Right lobe of liver (tissue), 4 donors: ENCODE results near the gene ITGA2.

Source experiments
- POLR2A ChIP-seq: fragments of 450-650 bp; IDR thresholded peaks from one replicate; pipeline ENCODE4 v1.6.1; 2017; ENCODE audit warnings: antibody characterized with exemption, mild to moderate bottlenecking
- TF ChIP-seq, protein P1 (sequence below), 4 donors: fragments of 200-600 bp in 3 of 4; fragments of 450-650 bp in 1 of 4; IDR thresholded peaks; one replicate each; pipeline versions ENCODE4 v1.5.1 to v1.8.0; 2016 to 2022; ENCODE audit warnings: antibody characterized with exemption in 4 of 4, mild to moderate bottlenecking in 2 of 4
- donor health status: DM: no; HTN: no; CAD: no.
- donor health status: DM: no; HTN: no; CAD: no.
- donor health status: DM: no; HTN: yes; CAD: no.

DNA sequence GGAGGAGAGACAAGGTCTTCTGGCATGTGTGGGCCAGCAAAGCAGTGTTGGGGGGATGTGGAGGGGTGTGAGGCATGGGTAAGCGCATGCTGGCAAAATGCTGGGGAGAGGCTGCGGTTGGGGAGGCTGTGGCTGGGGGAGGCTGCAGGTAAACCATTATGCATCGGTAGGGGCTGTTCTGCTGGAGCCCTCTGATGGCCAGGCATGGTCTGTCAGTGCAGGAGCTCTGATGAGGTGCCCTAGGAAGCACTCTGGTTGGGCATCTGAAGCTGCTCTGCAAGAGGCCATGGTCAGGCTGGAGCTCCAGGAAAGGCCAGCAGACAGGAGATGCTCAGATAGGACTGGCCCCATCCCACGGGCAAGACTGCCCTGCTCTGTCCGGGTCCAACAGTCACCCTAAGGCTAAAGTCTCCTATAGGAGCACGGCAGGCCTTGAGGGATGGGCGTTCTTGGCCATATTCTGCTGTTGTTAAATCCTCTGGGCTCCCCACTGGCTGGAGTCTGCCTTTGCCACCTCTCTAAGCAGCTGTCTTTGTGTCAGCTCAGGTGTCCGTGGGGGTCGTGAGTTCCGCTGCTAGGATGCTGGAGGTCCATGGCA, 28.7 kb downstream of the ITGA2 start:
- no peak for TF ChIP-seq POLR2A
- TF ChIP-seq, protein P1, sequence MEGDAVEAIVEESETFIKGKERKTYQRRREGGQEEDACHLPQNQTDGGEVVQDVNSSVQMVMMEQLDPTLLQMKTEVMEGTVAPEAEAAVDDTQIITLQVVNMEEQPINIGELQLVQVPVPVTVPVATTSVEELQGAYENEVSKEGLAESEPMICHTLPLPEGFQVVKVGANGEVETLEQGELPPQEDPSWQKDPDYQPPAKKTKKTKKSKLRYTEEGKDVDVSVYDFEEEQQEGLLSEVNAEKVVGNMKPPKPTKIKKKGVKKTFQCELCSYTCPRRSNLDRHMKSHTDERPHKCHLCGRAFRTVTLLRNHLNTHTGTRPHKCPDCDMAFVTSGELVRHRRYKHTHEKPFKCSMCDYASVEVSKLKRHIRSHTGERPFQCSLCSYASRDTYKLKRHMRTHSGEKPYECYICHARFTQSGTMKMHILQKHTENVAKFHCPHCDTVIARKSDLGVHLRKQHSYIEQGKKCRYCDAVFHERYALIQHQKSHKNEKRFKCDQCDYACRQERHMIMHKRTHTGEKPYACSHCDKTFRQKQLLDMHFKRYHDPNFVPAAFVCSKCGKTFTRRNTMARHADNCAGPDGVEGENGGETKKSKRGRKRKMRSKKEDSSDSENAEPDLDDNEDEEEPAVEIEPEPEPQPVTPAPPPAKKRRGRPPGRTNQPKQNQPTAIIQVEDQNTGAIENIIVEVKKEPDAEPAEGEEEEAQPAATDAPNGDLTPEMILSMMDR (IDR thresholded peaks at IDR 0.05), result no peak
